Left renal pelvis (tissue), 4 donors: ENCODE data around the gene EXD2. TPM values are rescaled to one million over a fixed set of nuclear protein-coding genes. Genes with fewer than 3 reads are reported as not detected.
A peak's percentile ranks its signal among the peaks of the same experiment; 100 is the strongest.
"Not testable (repeated sequence)": the region's sequence is repeated elsewhere in the genome, so short reads cannot be mapped to it uniquely, and the experiment has no call there.

Experiments
- DNase-seq, 4 donors: peaks; one replicate each; pipeline ENCODE4 v3.0.0-alpha.2; 2013; ENCODE audit warnings: low read depth in 4 of 4, low spot score in 3 of 4
- polyA plus RNA-seq, 4 donors: library from polyadenylated mRNA; unstranded; fragments of 120-200 nt; gene quantifications; one replicate each; pipeline ENCODE4 v1.2.1, GENCODE V29; 2013; ENCODE audit not compliant: insufficient read length in 4 of 4

The EXD2 gene
- polyA plus RNA-seq, 4 donors = 22.6 to 34.9 (median 31.8) TPM

- DNase-seq = no peak
These were observed 1.1 kb upstream of the EXD2 start for GRCh38 chr14:69190191-69190590.

- DNase-seq = no peak
These were observed 2.4 kb downstream of the EXD2 start for GRCh38 chr14:69193721-69194120.

- no peak for DNase-seq
These were observed 8.5 kb downstream of the EXD2 start for GRCh38 chr14:69199786-69200185.

GRCh38 chr14:69204753-69205152 lies 13.5 kb downstream of the EXD2 start:
- DNase-seq = no peak

- no peak for DNase-seq
These were observed 16.2 kb downstream of the EXD2 start for GRCh38 chr14:69207435-69208041.

GRCh38 chr14:69208666-69209065 lies 17.4 kb downstream of the EXD2 start:
- DNase-seq = no peak

GRCh38 chr14:69214393-69214792 lies 23.1 kb downstream of the EXD2 start:
- DNase-seq = peak in 1 of 4 donors; percentile 37

- not testable (repeated sequence) for DNase-seq
These were observed 26.4 kb downstream of the EXD2 start for GRCh38 chr14:69217663-69218062.

GRCh38 chr14:69224946-69225345 lies 33.6 kb downstream of the EXD2 start:
- DNase-seq = no peak

- no peak for DNase-seq
These were observed 34.9 kb downstream of the EXD2 start for GRCh38 chr14:69226178-69226577.

GRCh38 chr14:69226736-69227135 lies 35.4 kb downstream of the EXD2 start:
- no peak for DNase-seq

- no peak for DNase-seq
These were observed 40.2 kb downstream of the EXD2 start for GRCh38 chr14:69231486-69231885.

- DNase-seq = no peak
These were observed 41.1 kb downstream of the EXD2 start for GRCh38 chr14:69232388-69232787.

GRCh38 chr14:69234106-69234505 lies 42.8 kb downstream of the EXD2 start:
- no peak for DNase-seq

- DNase-seq = no peak
These were observed 44.4 kb downstream of the EXD2 start for GRCh38 chr14:69235708-69236107.

GRCh38 chr14:69237142-69237541 lies 45.8 kb downstream of the EXD2 start:
- no peak for DNase-seq

- DNase-seq = no peak
These were observed 46.3 kb downstream of the EXD2 start for GRCh38 chr14:69237584-69237983.

GRCh38 chr14:69238883-69239282 lies 47.6 kb downstream of the EXD2 start:
- DNase-seq = no peak

- DNase-seq = no peak
These were observed 49.4 kb downstream of the EXD2 start for GRCh38 chr14:69240527-69241173.

- no peak for DNase-seq
These were observed 50.3 kb downstream of the EXD2 start for GRCh38 chr14:69241577-69241976.

- DNase-seq = no peak
These were observed 51.3 kb downstream of the EXD2 start for GRCh38 chr14:69242311-69243224.

GRCh38 chr14:69244946-69245345 lies 53.6 kb downstream of the EXD2 start:
- DNase-seq = no peak
